SW480 (cell line): ENCODE measurements around the gene NT5C3B.
"Not testable (repeated sequence)": the region's sequence is repeated elsewhere in the genome, so short reads cannot be mapped to it uniquely, and the experiment has no call there.

ENCODE experiments used
- DNase-seq: peaks from one replicate; pipeline ENCODE4 v3.0.0-alpha.2; 2016; ENCODE audit warnings: low spot score

Gene NT5C3B

DNA sequence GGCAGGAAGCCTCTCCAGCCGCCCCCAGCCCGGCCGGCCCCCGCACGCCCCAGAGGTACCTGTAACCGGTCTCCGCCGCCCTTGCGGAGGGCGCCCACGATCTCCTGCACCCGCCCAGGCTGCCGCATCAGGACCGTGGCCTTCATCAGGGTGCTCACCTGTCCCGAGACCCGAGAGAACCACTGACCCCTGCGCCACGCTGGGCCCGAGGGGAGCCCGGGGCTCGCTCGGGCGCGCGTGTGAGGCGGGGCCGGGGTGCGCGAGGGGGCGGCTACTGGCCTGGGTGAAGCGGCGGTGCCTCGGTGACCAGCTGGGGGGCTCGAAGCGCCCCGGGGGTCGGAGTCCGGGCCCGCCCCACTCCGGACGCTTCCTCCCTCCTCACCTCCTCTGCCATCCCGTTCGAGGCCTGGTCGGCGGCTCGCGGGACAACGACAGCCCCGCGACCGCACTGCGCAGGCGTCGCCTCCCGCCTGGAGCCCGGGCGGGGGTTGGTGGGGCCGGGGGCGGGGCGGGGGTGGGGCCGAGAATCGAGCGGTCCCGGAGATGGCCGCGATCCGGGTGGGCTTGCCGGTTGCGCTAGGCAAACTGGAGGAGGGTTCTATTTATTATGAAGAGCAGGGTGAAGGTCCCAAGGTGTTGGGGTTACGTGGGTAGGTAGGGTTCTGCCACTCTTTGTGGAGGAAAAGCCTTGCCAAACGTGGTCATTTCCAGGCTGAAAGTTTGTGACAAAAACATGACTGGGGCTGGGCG is at the start of gene NT5C3B:
Gene NT5C3B, minus strand, starts transcription at position 433 of the 750 bp plus-strand sequence. Its CDS starts 39 bp downstream, at position 394.
- DNase-seq: peak; percentile 37

GRCh38 chr17:41885733-41886132 is 49.7 kb upstream of the NT5C3B start:
- DNase-seq: no peak

DNA sequence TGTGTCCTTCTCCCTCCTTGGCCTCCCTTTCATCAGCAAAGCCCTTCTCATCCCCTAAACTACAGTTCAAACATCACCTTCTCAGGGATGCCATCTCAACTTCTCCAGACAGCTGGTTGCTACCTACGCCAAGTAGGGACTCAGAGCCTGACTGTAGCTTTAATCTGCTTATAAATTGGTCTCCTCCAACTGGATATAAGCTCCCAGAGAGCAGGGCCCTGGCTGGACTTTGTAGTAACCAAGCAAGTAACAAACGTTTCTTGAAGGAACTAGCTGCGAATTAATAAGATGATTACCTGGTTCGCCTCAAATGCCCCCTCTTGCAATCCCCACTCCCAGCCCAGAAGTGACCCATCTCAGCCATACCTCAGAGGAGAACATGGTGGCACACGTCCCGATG is 46.7 kb upstream of the NT5C3B start:
- no peak for DNase-seq

DNA sequence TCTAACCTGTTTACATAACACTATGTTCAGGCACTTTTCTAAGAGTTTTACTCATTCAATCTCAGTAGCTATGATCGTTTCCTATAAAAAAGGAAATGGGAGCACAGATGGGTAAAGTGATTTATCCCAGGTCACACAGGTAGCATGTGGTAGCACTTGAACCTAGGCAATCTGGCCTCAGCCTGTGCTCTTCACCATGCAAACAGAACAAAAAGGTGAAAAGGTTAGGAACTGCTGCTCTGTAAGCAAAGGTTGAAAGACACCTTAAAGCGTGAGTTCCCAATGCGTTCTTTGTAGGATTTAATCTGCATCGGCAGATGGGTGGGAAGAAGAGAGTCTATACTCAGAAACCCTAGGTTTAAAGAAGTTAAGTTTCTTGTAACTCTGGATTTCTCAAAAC is 44.1 kb upstream of the NT5C3B start:
- no peak for DNase-seq

- not testable (repeated sequence) for DNase-seq
These were observed 38.2 kb upstream of the NT5C3B start for GRCh38 chr17:41874293-41874670.

GRCh38 chr17:41873559-41874292 is 37.7 kb upstream of the NT5C3B start:
- no peak for DNase-seq

DNA sequence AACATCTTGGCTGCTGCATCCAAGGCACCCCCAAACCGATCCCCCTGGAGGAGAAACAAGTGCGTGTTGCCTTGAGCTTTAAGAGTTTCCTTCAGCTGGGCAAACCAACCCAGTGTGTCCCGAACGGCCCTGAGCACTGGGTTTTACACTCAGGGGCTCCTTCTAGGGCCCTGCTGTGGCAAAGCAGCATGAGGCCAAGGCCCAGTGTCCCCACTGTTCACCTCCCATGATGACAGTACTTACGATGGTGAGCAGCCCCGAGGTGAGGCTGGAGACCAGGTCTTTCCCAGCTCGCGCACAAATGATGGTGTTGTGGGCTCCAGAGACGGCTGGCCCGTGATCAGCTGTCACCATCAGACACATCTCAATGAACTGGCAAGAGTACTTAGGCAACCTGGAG is 35.8 kb upstream of the NT5C3B start:
- no peak for DNase-seq

GRCh38 chr17:41870627-41871026 is 34.6 kb upstream of the NT5C3B start:
- no peak for DNase-seq

GRCh38 chr17:41870097-41870496 is 34.1 kb upstream of the NT5C3B start:
- DNase-seq: no peak

DNA sequence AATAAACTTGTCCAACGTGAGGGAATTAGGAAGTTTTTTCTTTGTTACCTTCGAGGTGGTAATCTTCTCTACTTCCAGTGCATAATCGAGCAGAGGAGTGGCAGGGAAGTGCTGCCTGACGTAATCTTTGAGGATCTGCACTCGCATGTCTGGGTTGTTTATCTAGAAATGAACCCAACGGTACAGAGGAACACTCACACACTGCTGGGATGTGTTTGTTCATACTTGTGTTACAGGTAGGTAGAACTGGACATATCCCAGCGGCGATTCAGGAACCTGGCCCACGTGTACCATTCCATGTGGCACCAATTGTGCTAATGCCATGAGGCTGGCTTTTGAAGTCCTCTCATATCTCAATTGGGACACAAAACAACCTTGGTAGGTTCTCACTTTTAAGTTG is 33.4 kb upstream of the NT5C3B start:
- DNase-seq: no peak

DNA sequence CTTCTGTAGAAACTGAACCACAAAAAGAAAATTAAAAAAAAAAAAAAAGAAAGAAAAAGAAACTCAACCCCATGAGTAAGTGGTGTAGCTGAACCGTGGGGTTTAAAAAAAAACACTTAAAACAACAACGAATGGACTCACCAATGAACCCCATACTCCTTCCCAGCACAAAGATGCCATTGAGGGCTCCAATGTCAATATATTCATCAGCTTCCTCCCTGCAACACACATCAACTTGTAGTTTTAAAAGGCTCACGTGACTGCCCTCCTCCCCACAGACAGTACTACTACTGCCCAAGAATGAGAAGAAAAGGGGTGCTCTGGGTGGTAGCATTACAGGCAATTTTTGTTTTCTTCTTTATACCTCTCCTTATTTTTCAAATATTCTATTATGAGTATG is 32.5 kb upstream of the NT5C3B start:
- DNase-seq: no peak

- DNase-seq: no peak
These were observed 29.5 kb upstream of the NT5C3B start for GRCh38 chr17:41865596-41865893.

DNA sequence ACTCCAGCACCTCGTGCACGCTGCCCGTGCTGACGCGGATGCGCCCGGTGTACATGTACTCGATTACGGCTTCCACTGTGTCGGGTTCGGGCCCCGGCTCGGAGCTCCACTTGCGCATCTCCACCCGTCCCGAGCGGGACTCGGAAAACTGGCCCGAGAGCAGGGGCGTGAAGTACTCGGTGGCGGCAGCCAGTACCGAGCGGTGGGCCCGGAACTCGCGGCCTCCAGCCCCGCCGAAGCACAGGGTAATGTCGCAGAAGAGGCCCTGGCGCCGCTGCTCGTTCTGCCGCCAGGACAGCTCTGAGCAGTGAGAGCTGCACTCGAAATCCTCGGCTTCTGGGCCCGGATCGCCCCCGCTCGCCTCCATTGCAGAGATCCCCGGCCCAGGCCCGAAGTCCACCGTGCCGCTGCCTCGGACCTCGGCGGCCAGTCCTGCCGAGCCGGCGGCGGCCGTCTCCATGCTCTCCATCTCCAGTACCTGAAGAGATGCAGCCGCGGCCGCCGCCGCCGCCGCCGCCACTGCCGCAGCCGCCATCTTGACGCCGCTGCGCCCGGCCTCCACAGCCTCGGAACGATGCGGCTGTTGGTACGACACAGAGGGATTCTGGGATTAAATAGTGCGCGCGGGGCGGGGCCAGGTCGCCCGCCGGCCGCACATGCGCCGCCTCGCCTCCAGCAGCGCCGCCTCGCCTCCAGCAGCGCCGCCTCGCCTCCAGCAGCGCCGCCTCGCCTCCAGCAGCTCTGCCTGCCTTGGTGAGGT is 29.0 kb upstream of the NT5C3B start, which contains the start of gene KLHL11:
Gene KLHL11, minus strand, starts transcription at position 588 of the 760 bp plus-strand sequence. Its CDS starts 53 bp downstream, at position 535.
- peak; percentile 89 for DNase-seq

- peak; percentile 47 for DNase-seq
These were observed 28.4 kb upstream of the NT5C3B start for GRCh38 chr17:41864498-41864835.

- no peak for DNase-seq
These were observed 27.2 kb upstream of the NT5C3B start for GRCh38 chr17:41863074-41863848.

- no peak for DNase-seq
These were observed 24.4 kb upstream of the NT5C3B start for GRCh38 chr17:41860254-41860931.

- DNase-seq: not testable (repeated sequence)
These were observed 15.3 kb upstream of the NT5C3B start for GRCh38 chr17:41851382-41851781.

GRCh38 chr17:41849251-41849990 is 13.4 kb upstream of the NT5C3B start:
- no peak for DNase-seq

- no peak for DNase-seq
These were observed 12.8 kb upstream of the NT5C3B start for GRCh38 chr17:41848788-41849187.

DNA sequence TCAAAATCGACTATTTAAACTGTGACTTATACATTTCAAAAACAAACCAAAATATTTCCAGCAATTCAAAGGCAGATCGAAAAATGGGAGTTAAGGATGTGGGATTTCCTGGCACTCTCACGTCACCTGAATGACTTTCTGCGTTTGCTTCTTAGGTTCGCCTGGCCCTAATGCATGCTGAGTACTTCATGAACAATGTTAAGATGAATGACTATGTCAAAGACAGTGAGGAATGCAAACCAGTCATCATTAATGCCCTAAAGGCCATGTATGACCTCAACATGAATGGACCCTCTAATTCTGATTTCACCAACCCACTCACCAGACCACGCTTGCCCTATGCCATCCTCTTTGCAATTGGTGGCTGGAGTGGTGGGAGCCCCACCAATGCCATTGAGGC is 8.9 kb upstream of the NT5C3B start:
- no peak for DNase-seq

DNA sequence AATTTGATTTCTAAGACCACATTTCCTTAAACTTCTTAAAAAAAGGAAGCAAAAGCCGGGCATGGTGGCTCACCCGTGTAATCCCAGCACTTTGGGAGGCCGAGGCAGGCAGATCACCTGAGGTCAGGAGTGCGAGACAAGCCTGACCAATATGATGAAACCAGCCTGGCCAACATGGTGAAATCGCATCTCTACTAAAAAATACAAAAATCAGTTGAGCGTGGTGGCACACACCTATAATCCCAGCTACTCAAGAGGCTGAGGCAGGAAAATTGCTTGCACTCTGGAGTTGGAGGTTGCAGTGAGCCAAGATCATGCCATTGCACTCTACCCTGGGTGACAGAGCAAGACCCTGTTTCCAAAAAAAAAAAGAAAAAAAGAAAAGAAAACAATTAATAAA is 4.7 kb upstream of the NT5C3B start:
- DNase-seq: not testable (repeated sequence)
